Measurements from ENCODE around the gene FGF12.

The FGF12 gene

DNA sequence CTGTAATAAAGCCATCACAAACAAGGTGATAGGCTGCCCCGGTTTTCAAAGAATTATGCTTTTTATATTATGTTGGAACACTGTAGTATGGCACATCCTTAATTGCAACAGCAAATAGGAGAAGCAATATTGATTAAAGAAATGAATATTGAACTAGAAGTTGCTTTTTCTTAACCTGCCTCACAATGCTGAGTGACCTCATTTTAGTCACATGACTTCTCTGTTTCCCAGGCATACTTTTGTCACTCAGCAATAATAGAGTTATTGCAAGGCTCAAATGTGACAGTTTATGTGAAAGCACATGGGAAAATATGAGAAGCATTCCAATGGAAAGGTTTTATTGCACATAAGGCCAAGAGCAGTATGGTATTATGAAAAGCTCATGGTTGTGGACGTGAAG is 400.7 kb downstream of the FGF12 start:
- TF ChIP-seq CSDC2 (CRISPR knock-in tag; IDR thresholded peaks at IDR 0.05) = no peak
- TF ChIP-seq ESRRG (CRISPR knock-in tag; IDR thresholded peaks at IDR 0.05) = no peak
- no peak for TF ChIP-seq OSR1 (CRISPR knock-in tag; IDR thresholded peaks at IDR 0.05)
- no peak for TF ChIP-seq RARB (CRISPR knock-in tag; IDR thresholded peaks at IDR 0.05)
- no peak for TF ChIP-seq ZFP3 (CRISPR knock-in tag; IDR thresholded peaks at IDR 0.05)
- no peak for TF ChIP-seq ZNF70 (CRISPR knock-in tag; IDR thresholded peaks at IDR 0.05)
- TF ChIP-seq TOX (CRISPR knock-in tag; IDR thresholded peaks at IDR 0.05; ENCODE audit: borderline replicate concordance) = no peak
- no peak for TF ChIP-seq GLIS3 (CRISPR knock-in tag; IDR thresholded peaks at IDR 0.05)
- no peak for ATAC-seq

DNA sequence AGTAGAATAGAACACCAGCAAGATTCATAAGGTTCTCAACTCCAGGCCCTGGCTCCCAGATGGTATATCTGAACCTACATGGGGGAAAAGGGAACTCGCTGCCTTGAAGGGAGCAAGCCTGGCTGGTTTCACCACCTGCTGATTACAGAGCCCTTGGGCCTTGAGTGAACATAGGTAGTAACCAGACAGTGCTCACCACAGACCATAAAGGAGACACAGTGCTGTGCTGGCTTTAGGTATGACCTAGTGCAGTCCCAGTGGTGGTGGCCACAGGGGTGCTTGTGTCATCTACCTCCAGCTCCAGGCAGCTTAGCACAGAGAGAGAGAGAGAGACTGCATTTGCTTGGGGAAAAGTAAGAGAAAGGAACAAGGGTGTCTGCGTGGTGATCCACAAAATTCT is 409.8 kb downstream of the FGF12 start:
- TF ChIP-seq BACH2 (CRISPR knock-in tag; IDR thresholded peaks at IDR 0.05; ENCODE audit: borderline replicate concordance) (no peak), ARNTL (CRISPR knock-in tag; IDR thresholded peaks at IDR 0.05; ENCODE audit: borderline replicate concordance, low read depth) (no peak), TOX (CRISPR knock-in tag; IDR thresholded peaks at IDR 0.05; ENCODE audit: borderline replicate concordance) (no peak), CSDC2 (CRISPR knock-in tag; IDR thresholded peaks at IDR 0.05) (no peak), ZNF565 (CRISPR knock-in tag; conservative IDR thresholded peaks at IDR 0.05; ENCODE audit: low read depth) (no peak)
- TF ChIP-seq, protein P1, sequence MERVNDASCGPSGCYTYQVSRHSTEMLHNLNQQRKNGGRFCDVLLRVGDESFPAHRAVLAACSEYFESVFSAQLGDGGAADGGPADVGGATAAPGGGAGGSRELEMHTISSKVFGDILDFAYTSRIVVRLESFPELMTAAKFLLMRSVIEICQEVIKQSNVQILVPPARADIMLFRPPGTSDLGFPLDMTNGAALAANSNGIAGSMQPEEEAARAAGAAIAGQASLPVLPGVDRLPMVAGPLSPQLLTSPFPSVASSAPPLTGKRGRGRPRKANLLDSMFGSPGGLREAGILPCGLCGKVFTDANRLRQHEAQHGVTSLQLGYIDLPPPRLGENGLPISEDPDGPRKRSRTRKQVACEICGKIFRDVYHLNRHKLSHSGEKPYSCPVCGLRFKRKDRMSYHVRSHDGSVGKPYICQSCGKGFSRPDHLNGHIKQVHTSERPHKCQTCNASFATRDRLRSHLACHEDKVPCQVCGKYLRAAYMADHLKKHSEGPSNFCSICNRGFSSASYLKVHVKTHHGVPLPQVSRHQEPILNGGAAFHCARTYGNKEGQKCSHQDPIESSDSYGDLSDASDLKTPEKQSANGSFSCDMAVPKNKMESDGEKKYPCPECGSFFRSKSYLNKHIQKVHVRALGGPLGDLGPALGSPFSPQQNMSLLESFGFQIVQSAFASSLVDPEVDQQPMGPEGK (CRISPR knock-in tag; IDR thresholded peaks at IDR 0.05; ENCODE audit: borderline replicate concordance) = no peak
- ATAC-seq = no peak

- TF ChIP-seq ARNTL (CRISPR knock-in tag; IDR thresholded peaks at IDR 0.05; ENCODE audit: borderline replicate concordance, low read depth) (no peak), GLIS3 (CRISPR knock-in tag; IDR thresholded peaks at IDR 0.05) (no peak), ZNF565 (CRISPR knock-in tag; conservative IDR thresholded peaks at IDR 0.05; ENCODE audit: low read depth) (no peak), ZFP30 (CRISPR knock-in tag; IDR thresholded peaks at IDR 0.05) (no peak), BACH2 (CRISPR knock-in tag; IDR thresholded peaks at IDR 0.05; ENCODE audit: borderline replicate concordance) (no peak), ZC3H10 (CRISPR knock-in tag; IDR thresholded peaks at IDR 0.05) (no peak), PPARA (CRISPR knock-in tag; IDR thresholded peaks at IDR 0.05; ENCODE audit: borderline replicate concordance) (no peak), TSHZ2 (CRISPR knock-in tag; IDR thresholded peaks at IDR 0.05) (no peak), SNAI2 (CRISPR knock-in tag; IDR thresholded peaks at IDR 0.05) (no peak), ISL1 (CRISPR knock-in tag; IDR thresholded peaks at IDR 0.05) (no peak), ZNF8 (CRISPR knock-in tag; IDR thresholded peaks at IDR 0.05) (no peak), TCF4 (CRISPR knock-in tag; IDR thresholded peaks at IDR 0.05; ENCODE audit: borderline replicate concordance) (no peak), OSR1 (CRISPR knock-in tag; IDR thresholded peaks at IDR 0.05) (no peak), ESRRG (CRISPR knock-in tag; IDR thresholded peaks at IDR 0.05) (no peak), ZNF70 (CRISPR knock-in tag; IDR thresholded peaks at IDR 0.05) (no peak)
- TF ChIP-seq, protein P2, sequence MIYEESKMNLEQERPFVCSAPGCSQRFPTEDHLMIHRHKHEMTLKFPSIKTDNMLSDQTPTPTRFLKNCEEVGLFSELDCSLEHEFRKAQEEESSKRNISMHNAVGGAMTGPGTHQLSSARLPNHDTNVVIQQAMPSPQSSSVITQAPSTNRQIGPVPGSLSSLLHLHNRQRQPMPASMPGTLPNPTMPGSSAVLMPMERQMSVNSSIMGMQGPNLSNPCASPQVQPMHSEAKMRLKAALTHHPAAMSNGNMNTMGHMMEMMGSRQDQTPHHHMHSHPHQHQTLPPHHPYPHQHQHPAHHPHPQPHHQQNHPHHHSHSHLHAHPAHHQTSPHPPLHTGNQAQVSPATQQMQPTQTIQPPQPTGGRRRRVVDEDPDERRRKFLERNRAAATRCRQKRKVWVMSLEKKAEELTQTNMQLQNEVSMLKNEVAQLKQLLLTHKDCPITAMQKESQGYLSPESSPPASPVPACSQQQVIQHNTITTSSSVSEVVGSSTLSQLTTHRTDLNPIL (CRISPR knock-in tag; IDR thresholded peaks at IDR 0.05; ENCODE audit: low read depth) = no peak
- ATAC-seq = no peak
Observed at GRCh38 chr3:192313605-192314004, 413.7 kb downstream of the FGF12 start.

- ATAC-seq = no peak
- TF ChIP-seq CSDC2 (CRISPR knock-in tag; IDR thresholded peaks at IDR 0.05) = no peak
- TF ChIP-seq, protein P3, sequence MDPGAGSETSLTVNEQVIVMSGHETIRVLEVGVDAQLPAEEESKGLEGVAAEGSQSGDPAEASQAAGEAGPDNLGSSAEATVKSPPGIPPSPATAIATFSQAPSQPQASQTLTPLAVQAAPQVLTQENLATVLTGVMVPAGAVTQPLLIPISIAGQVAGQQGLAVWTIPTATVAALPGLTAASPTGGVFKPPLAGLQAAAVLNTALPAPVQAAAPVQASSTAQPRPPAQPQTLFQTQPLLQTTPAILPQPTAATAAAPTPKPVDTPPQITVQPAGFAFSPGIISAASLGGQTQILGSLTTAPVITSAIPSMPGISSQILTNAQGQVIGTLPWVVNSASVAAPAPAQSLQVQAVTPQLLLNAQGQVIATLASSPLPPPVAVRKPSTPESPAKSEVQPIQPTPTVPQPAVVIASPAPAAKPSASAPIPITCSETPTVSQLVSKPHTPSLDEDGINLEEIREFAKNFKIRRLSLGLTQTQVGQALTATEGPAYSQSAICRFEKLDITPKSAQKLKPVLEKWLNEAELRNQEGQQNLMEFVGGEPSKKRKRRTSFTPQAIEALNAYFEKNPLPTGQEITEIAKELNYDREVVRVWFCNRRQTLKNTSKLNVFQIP (CRISPR knock-in tag; IDR thresholded peaks at IDR 0.05; ENCODE audit: borderline replicate concordance, low read depth) = no peak
- TF ChIP-seq ISL1 (CRISPR knock-in tag; IDR thresholded peaks at IDR 0.05) = no peak
- TF ChIP-seq GLIS3 (CRISPR knock-in tag; IDR thresholded peaks at IDR 0.05) = no peak
- no peak for TF ChIP-seq TSHZ2 (CRISPR knock-in tag; IDR thresholded peaks at IDR 0.05)
- TF ChIP-seq ZNF565 (CRISPR knock-in tag; conservative IDR thresholded peaks at IDR 0.05; ENCODE audit: low read depth) = no peak
- no peak for TF ChIP-seq TCF4 (CRISPR knock-in tag; IDR thresholded peaks at IDR 0.05; ENCODE audit: borderline replicate concordance)
- no peak for TF ChIP-seq RARB (CRISPR knock-in tag; IDR thresholded peaks at IDR 0.05)
- TF ChIP-seq, protein P2 (CRISPR knock-in tag; IDR thresholded peaks at IDR 0.05; ENCODE audit: low read depth) = no peak
Observed at GRCh38 chr3:192307631-192308030, 419.7 kb downstream of the FGF12 start.
